ENCODE data around the gene SLC39A8.

SLC39A8 gene

DNA sequence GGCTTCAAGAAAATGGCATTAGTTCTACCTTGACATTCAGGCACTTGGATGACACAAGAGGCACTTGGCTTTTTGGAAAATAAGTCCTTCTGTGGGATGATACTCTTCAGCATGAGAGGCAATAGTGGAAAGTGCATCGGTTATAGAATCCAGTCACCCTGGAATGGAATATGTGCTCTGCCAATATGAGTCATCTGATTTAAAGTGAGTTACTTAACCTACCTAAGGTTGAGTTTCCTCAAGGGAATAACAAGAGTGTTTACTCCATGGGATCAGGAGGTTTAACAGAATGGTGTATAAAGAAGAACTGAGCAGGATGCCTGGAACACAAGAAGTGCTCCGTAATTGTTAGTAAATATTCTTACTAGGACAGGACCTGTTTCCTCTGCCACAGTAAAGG lies 10.7 kb downstream of the SLC39A8 start:
- Histone ChIP-seq H3K9ac (ENCODE audit: low read length) (no peak overlapping the region), H3K4me1 (ENCODE audit: control insufficient read depth, insufficient read depth, low read length) (no peaks in the 10 kb centered on the region), H3K27me3 (ENCODE audit: control insufficient read depth, insufficient read depth, low read length) (no peaks in the 10 kb centered on the region), H3K4me3 (ENCODE audit: low read length) (no peak overlapping the region), H3K9me3 (ENCODE audit: control insufficient read depth, low read length) (no peaks in the 10 kb centered on the region), H3K36me3 (ENCODE audit: control insufficient read depth, insufficient read depth, low read length) (no peaks in the 10 kb centered on the region)

DNA sequence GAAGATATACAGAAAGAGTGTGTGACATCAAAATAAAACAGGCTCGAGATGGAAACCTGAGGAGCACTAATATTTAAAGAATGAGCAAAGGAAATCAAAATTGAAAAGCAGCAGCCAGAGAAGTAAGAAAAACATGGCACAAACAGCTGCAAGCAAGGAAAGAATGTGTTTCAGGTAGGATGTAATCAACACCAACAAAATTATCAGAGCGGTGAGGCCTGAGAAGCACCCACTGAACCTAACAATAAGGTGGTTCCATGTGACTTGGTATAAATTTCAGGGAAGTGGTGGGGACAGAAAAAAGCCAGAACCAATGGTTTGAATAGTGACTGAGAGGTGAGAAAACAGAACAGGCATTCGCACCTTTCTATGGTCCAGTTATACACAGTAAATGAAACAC lies 11.5 kb downstream of the SLC39A8 start:
- no peaks in the 10 kb centered on the region for H3K4me1 ChIP-seq (ENCODE audit: control insufficient read depth, insufficient read depth, low read length)
- H3K4me3 ChIP-seq (ENCODE audit: low read length) = no peak overlapping the region
- H3K9ac ChIP-seq (ENCODE audit: low read length) = no peak overlapping the region
- H3K36me3 ChIP-seq (ENCODE audit: control insufficient read depth, insufficient read depth, low read length) = no peaks in the 10 kb centered on the region
- no peaks in the 10 kb centered on the region for H3K9me3 ChIP-seq (ENCODE audit: control insufficient read depth, low read length)
- no peaks in the 10 kb centered on the region for H3K27me3 ChIP-seq (ENCODE audit: control insufficient read depth, insufficient read depth, low read length)

DNA sequence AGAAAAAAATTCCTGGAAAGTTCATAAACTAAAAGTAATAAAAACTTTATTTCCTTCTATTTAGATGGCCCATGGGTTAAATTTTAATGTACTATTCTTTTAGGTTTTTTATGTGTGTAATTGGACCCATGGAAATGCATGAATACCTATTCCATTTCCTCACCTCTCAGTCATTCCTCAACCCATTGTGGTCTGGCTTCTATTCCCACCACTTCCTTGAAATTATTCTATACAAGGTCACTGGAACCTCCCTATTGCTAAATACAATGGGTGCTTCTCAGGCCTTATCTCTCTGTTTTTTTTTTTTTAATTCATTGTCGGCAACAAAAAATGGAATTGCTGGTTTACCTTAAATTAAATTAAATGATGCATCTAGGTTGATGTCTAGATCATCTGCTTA lies 17.2 kb downstream of the SLC39A8 start:
- no peaks in the 10 kb centered on the region for H3K36me3 ChIP-seq (ENCODE audit: control insufficient read depth, insufficient read depth, low read length)
- no peaks in the 10 kb centered on the region for H3K4me1 ChIP-seq (ENCODE audit: control insufficient read depth, insufficient read depth, low read length)
- no peaks in the 10 kb centered on the region for H3K27me3 ChIP-seq (ENCODE audit: control insufficient read depth, insufficient read depth, low read length)
- no peak overlapping the region for H3K4me3 ChIP-seq (ENCODE audit: low read length)
- H3K9ac ChIP-seq (ENCODE audit: low read length) = no peak overlapping the region
- H3K9me3 ChIP-seq (ENCODE audit: control insufficient read depth, low read length) = no peaks in the 10 kb centered on the region

DNA sequence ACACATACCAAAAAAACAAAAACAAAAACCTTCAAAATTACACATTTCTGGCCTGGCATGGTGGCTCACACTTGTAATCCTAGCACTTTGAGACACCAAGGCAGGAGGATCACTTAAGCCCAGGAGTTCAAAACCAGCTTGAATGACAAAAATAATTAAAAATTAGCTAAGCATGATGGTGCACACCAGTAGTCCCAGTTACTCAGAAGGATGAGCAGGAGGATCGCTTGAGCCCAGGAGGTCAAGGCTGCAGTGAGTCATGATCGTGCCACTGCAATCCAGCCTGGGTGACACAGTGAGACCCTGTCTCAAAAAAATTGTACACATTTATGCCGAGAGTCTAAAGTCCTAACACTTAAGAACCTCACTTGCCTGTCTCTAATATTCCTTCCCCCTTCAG lies 18.3 kb downstream of the SLC39A8 start:
- Histone ChIP-seq H3K4me1 (ENCODE audit: control insufficient read depth, insufficient read depth, low read length) (no peaks in the 10 kb centered on the region), H3K4me3 (ENCODE audit: low read length) (no peak overlapping the region), H3K9me3 (ENCODE audit: control insufficient read depth, low read length) (no peaks in the 10 kb centered on the region), H3K9ac (ENCODE audit: low read length) (no peak overlapping the region), H3K27me3 (ENCODE audit: control insufficient read depth, insufficient read depth, low read length) (no peaks in the 10 kb centered on the region), H3K36me3 (ENCODE audit: control insufficient read depth, insufficient read depth, low read length) (no peaks in the 10 kb centered on the region)

DNA sequence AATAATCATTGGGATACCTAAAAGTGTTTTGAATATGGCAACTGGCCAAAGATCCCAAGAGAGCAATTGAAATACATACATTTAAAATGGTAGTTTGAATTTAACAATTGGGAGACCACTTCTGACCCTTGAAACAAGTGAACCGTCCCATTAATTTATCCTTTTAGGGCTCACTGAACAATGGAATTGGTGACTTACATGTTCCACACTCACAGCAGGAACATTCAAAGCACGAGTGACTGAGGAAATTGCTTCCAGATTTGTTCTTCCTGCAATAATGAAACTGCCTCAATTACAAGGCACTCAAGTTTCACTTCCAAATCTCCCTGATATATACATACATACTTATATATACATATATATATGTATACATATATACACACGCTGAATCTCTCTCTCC lies 20.6 kb downstream of the SLC39A8 start:
- no peak overlapping the region for H3K4me3 ChIP-seq (ENCODE audit: low read length)
- no peaks in the 10 kb centered on the region for H3K4me1 ChIP-seq (ENCODE audit: control insufficient read depth, insufficient read depth, low read length)
- no peaks in the 10 kb centered on the region for H3K27me3 ChIP-seq (ENCODE audit: control insufficient read depth, insufficient read depth, low read length)
- no peak overlapping the region for H3K9ac ChIP-seq (ENCODE audit: low read length)
- no peaks in the 10 kb centered on the region for H3K9me3 ChIP-seq (ENCODE audit: control insufficient read depth, low read length)
- no peaks in the 10 kb centered on the region for H3K36me3 ChIP-seq (ENCODE audit: control insufficient read depth, insufficient read depth, low read length)

DNA sequence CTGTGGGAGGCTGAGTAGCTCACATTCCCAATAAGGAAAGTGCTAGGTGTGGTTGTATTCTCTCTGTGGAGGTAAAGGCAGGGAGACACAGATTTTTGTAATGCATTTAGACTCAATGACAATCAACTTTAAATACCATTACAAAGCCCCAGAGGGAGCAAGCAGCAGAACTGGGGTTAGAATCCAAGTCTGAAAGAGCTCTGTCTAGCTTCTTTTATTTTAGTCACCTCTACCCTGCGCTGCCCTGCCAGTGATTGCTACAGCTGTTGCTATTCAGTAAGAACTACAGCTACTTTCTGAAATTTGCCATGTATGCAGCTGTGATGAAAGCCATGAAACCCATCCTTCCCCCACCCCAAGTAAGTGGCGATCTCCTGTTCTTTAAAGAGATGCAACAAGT lies 22.5 kb downstream of the SLC39A8 start:
- Histone ChIP-seq H3K36me3 (ENCODE audit: control insufficient read depth, insufficient read depth, low read length) (no peaks in the 10 kb centered on the region), H3K27me3 (ENCODE audit: control insufficient read depth, insufficient read depth, low read length) (no peaks in the 10 kb centered on the region), H3K9me3 (ENCODE audit: control insufficient read depth, low read length) (no peaks in the 10 kb centered on the region), H3K4me3 (ENCODE audit: low read length) (no peak overlapping the region), H3K9ac (ENCODE audit: low read length) (no peak overlapping the region), H3K4me1 (ENCODE audit: control insufficient read depth, insufficient read depth, low read length) (peaks cover 5% of the 10 kb centered on the region)

DNA sequence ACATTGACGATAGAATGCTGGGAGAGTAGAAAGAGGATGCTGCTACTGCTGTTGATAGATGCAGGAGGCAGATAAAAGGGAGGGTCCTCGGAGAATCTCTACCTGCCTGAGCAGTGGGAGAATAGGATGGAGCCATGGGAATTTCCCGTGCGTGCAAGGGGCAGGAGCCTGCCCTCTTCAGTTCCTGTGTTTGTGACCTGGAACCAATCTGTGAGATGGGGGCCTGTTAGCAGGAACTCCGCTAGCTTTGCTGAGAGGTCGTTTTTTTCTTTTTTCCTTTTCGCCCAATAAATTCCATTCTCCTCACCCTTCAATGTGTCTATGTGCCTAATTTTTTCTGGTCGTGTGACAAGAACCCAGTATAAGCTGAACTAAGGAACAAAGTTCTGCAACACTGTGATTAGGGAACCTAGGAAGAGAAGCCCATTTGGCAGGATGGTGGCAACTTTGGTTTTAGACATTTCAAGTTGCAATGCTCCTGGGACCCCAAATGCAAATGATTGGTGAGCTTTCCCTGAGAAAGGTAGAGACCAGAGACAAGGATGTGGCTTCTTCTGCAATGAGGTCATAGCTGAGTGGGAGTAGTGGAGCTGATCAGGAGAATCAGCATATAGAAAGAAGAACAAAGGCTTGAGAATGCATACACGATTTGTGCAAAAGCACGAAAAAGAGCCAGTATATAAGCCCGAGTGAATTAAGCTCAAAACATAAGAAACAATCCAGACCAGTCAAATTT lies 23.9 kb downstream of the SLC39A8 start:
- peaks cover 5% of the 10 kb centered on the region for H3K4me1 ChIP-seq (ENCODE audit: control insufficient read depth, insufficient read depth, low read length)
- H3K9me3 ChIP-seq (ENCODE audit: control insufficient read depth, low read length) = no peaks in the 10 kb centered on the region
- H3K27me3 ChIP-seq (ENCODE audit: control insufficient read depth, insufficient read depth, low read length) = no peaks in the 10 kb centered on the region
- no peak overlapping the region for H3K9ac ChIP-seq (ENCODE audit: low read length)
- H3K36me3 ChIP-seq (ENCODE audit: control insufficient read depth, insufficient read depth, low read length) = no peaks in the 10 kb centered on the region
- H3K4me3 ChIP-seq (ENCODE audit: low read length) = no peak overlapping the region

DNA sequence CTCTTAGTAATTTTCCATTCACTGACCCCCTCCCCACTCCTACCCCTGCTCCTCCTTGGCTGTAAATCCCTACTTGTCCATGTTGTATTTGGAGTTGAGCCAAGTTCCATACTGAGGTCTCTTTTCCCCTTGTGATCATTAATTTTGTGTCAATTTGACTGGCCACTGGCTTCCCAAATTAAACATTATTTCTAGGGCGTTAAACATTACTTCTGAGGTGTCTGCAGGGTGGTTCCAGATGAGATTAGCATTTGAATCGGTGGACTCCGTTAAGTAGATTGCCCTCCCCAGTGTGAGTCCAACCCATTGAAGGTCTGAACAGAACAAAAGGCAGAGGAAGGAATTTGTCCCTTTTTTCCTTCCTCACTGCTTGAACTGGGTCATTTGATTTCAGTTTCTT lies 25.7 kb downstream of the SLC39A8 start:
- Histone ChIP-seq H3K4me1 (ENCODE audit: control insufficient read depth, insufficient read depth, low read length) (peaks cover 5% of the 10 kb centered on the region), H3K4me3 (ENCODE audit: low read length) (no peak overlapping the region)

DNA sequence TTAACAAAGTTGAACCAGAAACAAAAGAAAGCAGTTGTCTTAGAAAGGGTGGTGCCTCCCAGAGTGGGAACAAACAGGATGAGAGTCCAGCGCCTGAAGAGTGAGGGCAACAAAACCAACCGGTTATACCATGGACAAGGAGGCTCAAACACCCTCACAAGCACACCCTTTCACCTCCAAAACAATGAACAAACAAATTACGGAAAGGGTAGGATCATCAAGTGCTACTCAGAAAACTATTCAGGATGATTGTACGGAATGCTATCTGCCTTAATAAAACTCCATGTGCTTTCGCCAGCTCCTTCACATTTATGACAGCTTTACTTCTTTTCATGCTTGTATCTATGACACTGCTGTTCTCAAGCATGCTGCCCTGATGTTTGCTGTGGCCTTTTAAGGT lies 26.8 kb downstream of the SLC39A8 start:
- Histone ChIP-seq H3K27me3 (ENCODE audit: control insufficient read depth, insufficient read depth, low read length) (no peaks in the 10 kb centered on the region), H3K4me1 (ENCODE audit: control insufficient read depth, insufficient read depth, low read length) (peaks cover 5% of the 10 kb centered on the region), H3K36me3 (ENCODE audit: control insufficient read depth, insufficient read depth, low read length) (no peaks in the 10 kb centered on the region), H3K9me3 (ENCODE audit: control insufficient read depth, low read length) (no peaks in the 10 kb centered on the region), H3K4me3 (ENCODE audit: low read length) (no peak overlapping the region), H3K9ac (ENCODE audit: low read length) (no peak overlapping the region)

More for the DNA sequence above, 25.7 kb downstream of the SLC39A8 start:
- Histone ChIP-seq H3K36me3 (ENCODE audit: control insufficient read depth, insufficient read depth, low read length) (no peaks in the 10 kb centered on the region), H3K9me3 (ENCODE audit: control insufficient read depth, low read length) (no peaks in the 10 kb centered on the region), H3K27me3 (ENCODE audit: control insufficient read depth, insufficient read depth, low read length) (no peaks in the 10 kb centered on the region), H3K9ac (ENCODE audit: low read length) (no peak overlapping the region)

DNA sequence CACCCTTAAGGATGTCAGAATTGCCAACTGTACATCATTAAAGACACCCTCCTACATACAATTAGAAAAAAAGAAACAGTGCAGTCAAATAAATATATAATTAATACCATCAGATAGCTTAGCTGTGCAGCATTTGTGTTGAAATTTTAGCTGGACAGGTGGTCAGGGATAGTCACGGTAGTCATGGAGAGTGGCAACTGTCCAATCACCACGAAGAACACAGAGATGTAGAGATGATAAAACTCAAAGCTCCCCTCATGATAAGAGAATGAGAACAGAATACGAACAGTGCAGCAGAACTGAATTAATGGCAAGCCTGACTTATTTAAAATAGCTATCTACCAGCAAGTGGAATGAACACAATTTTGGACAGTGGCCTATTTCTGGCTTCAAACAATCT lies 27.2 kb downstream of the SLC39A8 start:
- Histone ChIP-seq H3K36me3 (ENCODE audit: control insufficient read depth, insufficient read depth, low read length) (no peaks in the 10 kb centered on the region), H3K9ac (ENCODE audit: low read length) (no peak overlapping the region), H3K4me3 (ENCODE audit: low read length) (no peak overlapping the region), H3K27me3 (ENCODE audit: control insufficient read depth, insufficient read depth, low read length) (no peaks in the 10 kb centered on the region), H3K9me3 (ENCODE audit: control insufficient read depth, low read length) (no peaks in the 10 kb centered on the region), H3K4me1 (ENCODE audit: control insufficient read depth, insufficient read depth, low read length) (peaks cover 5% of the 10 kb centered on the region)

DNA sequence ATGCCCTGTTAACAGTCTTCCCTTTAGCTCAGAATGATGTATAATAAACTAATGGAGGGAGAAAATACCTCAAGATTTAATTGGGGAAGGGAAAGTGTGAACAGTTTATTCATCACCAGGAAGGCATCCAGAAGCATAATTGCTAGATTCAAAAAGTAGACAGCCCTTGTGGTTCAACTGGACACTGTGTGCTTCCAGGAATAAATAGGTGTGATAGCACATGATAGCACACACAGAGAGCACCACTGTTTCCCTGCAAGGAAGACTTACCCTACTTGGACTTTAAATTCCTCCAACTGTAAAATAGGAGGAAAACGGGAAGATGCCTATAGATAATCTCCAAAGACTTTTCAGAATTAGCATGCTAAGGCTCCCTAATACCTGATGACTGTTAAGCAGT lies 27.8 kb downstream of the SLC39A8 start:
- H3K4me3 ChIP-seq (ENCODE audit: low read length) = no peak overlapping the region
- H3K36me3 ChIP-seq (ENCODE audit: control insufficient read depth, insufficient read depth, low read length) = no peaks in the 10 kb centered on the region
- H3K9ac ChIP-seq (ENCODE audit: low read length) = no peak overlapping the region
- no peaks in the 10 kb centered on the region for H3K27me3 ChIP-seq (ENCODE audit: control insufficient read depth, insufficient read depth, low read length)
- H3K4me1 ChIP-seq (ENCODE audit: control insufficient read depth, insufficient read depth, low read length) = peaks cover 5% of the 10 kb centered on the region
- no peaks in the 10 kb centered on the region for H3K9me3 ChIP-seq (ENCODE audit: control insufficient read depth, low read length)

DNA sequence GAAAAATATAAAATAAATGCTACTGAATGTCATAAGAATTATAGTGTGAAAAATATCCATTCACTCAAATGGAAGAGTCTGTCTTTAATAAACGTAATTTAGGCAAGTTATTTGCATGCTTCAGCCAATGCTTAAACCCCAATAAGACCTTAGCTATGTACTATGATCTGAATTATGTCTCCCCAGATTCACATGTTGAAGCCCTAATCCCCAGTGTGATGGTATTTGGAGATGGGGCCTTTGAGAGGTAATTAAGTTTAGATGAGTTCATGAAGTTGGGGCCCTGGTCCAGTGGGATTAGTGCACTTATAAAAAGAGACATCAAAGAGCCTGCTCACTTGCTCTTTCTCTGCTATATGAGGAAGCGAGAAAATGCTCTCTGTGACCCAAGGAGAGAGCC lies 28.7 kb downstream of the SLC39A8 start:
- Histone ChIP-seq H3K36me3 (ENCODE audit: control insufficient read depth, insufficient read depth, low read length) (no peaks in the 10 kb centered on the region), H3K4me1 (ENCODE audit: control insufficient read depth, insufficient read depth, low read length) (peaks cover 5% of the 10 kb centered on the region), H3K9me3 (ENCODE audit: control insufficient read depth, low read length) (no peaks in the 10 kb centered on the region), H3K4me3 (ENCODE audit: low read length) (no peak overlapping the region), H3K27me3 (ENCODE audit: control insufficient read depth, insufficient read depth, low read length) (no peaks in the 10 kb centered on the region), H3K9ac (ENCODE audit: low read length) (no peak overlapping the region)

DNA sequence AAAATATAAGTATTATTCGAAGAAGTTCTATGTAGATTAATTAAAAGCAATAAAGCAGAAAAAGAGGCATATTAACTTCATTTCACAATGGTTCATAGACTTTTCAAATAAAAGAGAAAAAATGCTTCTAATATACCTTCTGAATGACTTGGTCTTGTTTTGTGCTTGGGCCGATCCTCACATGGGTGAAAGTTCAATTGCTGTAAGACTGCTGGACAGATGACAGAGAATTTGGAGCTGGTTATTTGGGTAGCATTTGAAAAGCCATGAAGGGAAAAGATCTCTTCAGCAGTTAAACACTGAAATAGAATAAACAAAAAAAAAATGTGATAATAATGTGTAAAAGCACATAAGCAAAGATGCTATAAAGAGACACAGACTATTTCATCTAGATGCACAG lies 29.8 kb downstream of the SLC39A8 start:
- Histone ChIP-seq H3K9ac (ENCODE audit: low read length) (no peak overlapping the region), H3K4me3 (ENCODE audit: low read length) (no peak overlapping the region)

More for the DNA sequence above, 29.8 kb downstream of the SLC39A8 start:
- Histone ChIP-seq H3K36me3 (ENCODE audit: control insufficient read depth, insufficient read depth, low read length) (no peaks in the 10 kb centered on the region), H3K27me3 (ENCODE audit: control insufficient read depth, insufficient read depth, low read length) (no peaks in the 10 kb centered on the region), H3K4me1 (ENCODE audit: control insufficient read depth, insufficient read depth, low read length) (peaks cover 5% of the 10 kb centered on the region), H3K9me3 (ENCODE audit: control insufficient read depth, low read length) (no peaks in the 10 kb centered on the region)

Data from mucosa of stomach (tissue), 1 donor.